Measurements from ENCODE around the gene BTBD16. TPM values are rescaled to one million over a fixed set of nuclear protein-coding genes. Genes with fewer than 3 reads are reported as not detected.

The BTBD16 gene
- total RNA-seq, 1 donor from 2014 or later = 1.2 TPM

GRCh38 chr10:122311716-122312115 lies 40.6 kb downstream of the BTBD16 start:
- no peak for DNase-seq (ENCODE audit: low spot score)

GRCh38 chr10:122316224-122316884 lies 45.3 kb downstream of the BTBD16 start:
- no peak for DNase-seq (ENCODE audit: low spot score)

GRCh38 chr10:122321960-122322359 lies 50.9 kb downstream of the BTBD16 start:
- no peak for DNase-seq (ENCODE audit: low spot score)

- no peak for DNase-seq (ENCODE audit: low spot score)
Measured at GRCh38 chr10:122323189-122323588, 52.1 kb downstream of the BTBD16 start.

- DNase-seq (ENCODE audit: low spot score) = no peak
Measured at GRCh38 chr10:122323941-122324675, 53.0 kb downstream of the BTBD16 start.

GRCh38 chr10:122325235-122325634 lies 54.1 kb downstream of the BTBD16 start:
- no peak for DNase-seq (ENCODE audit: low spot score)

GRCh38 chr10:122326385-122326784 lies 55.3 kb downstream of the BTBD16 start:
- no peak for DNase-seq (ENCODE audit: low spot score)

- DNase-seq (ENCODE audit: low spot score) = no peak
Measured at GRCh38 chr10:122326806-122327205, 55.7 kb downstream of the BTBD16 start.

- no peak for DNase-seq (ENCODE audit: low spot score)
Measured at GRCh38 chr10:122327237-122328206, 56.4 kb downstream of the BTBD16 start.

- no peak for DNase-seq (ENCODE audit: low spot score)
Measured at GRCh38 chr10:122328676-122329075, 57.6 kb downstream of the BTBD16 start.

- DNase-seq (ENCODE audit: low spot score) = no peak
Measured at GRCh38 chr10:122329416-122329815, 58.3 kb downstream of the BTBD16 start.

- DNase-seq (ENCODE audit: low spot score) = no peak
Measured at GRCh38 chr10:122331100-122331499, 60.0 kb downstream of the BTBD16 start.

GRCh38 chr10:122331615-122332446 lies 60.7 kb downstream of the BTBD16 start:
- DNase-seq (ENCODE audit: low spot score) = no peak

GRCh38 chr10:122333037-122333436 lies 61.9 kb downstream of the BTBD16 start:
- no peak for DNase-seq (ENCODE audit: low spot score)

- DNase-seq (ENCODE audit: low spot score) = no peak
Measured at GRCh38 chr10:122336332-122336731, 65.2 kb downstream of the BTBD16 start.

GRCh38 chr10:122336961-122337360 lies 65.9 kb downstream of the BTBD16 start:
- DNase-seq (ENCODE audit: low spot score) = no peak

GRCh38 chr10:122338609-122339441 lies 67.7 kb downstream of the BTBD16 start:
- DNase-seq (ENCODE audit: low spot score) = peak; percentile 62

- no peak for DNase-seq (ENCODE audit: low spot score)
Measured at GRCh38 chr10:122341141-122341810, 70.2 kb downstream of the BTBD16 start.

GRCh38 chr10:122342293-122343134 lies 71.4 kb downstream of the BTBD16 start:
- DNase-seq (ENCODE audit: low spot score) = peak; percentile 52

Measured in mucosa of gallbladder (tissue), 1 donor.